ENCODE measurements around the gene MAP1B.

Gene MAP1B

GRCh38 chr5:72179028-72179815 lies 71.9 kb downstream of the MAP1B start:
- no peak overlapping the region for H3K4me3 ChIP-seq (ENCODE audit: low read length)
- no peaks in the 10 kb centered on the region for H3F3A ChIP-seq (ENCODE audit: insufficient read depth, low read length)
- H3K9ac ChIP-seq (ENCODE audit: low read length), result no peak overlapping the region
- TF ChIP-seq EZH2 (optimal IDR thresholded peaks at IDR 0.05; ENCODE audit: low read depth, low read length) (no peak), EZH2phosphoT487 (IDR thresholded peaks at IDR 0.05; ENCODE audit: low read length) (no peak), CTCF (IDR thresholded peaks at IDR 0.05; ENCODE audit: low read length) (no peak)
- no peak overlapping the region for H3K4me2 ChIP-seq (ENCODE audit: low read depth, low read length)
- H4K20me1 ChIP-seq (ENCODE audit: insufficient read depth, low read length), result no peaks in the 10 kb centered on the region
- H3K9me2 ChIP-seq (replicated peaks; ENCODE audit: insufficient read depth, low read length), result no peaks in the 10 kb centered on the region
- no peaks in the 10 kb centered on the region for H3K4me1 ChIP-seq (ENCODE audit: low read length)
- no peaks in the 10 kb centered on the region for H3K9me3 ChIP-seq (replicated peaks; ENCODE audit: insufficient read depth, low read length)
- H3K36me3 ChIP-seq (replicated peaks; ENCODE audit: insufficient read depth, low read length), result no peaks in the 10 kb centered on the region
- DNase-seq, result no peak
- no peaks in the 10 kb centered on the region for H3K79me2 ChIP-seq (ENCODE audit: low read length)
- peaks cover 85% of the 10 kb centered on the region for H3K27me3 ChIP-seq (replicated peaks; ENCODE audit: insufficient read depth, low read length)
- no peak overlapping the region for H2AFZ ChIP-seq (ENCODE audit: low read length)
- H3K27ac ChIP-seq (ENCODE audit: low read length), result no peak overlapping the region

DNA sequence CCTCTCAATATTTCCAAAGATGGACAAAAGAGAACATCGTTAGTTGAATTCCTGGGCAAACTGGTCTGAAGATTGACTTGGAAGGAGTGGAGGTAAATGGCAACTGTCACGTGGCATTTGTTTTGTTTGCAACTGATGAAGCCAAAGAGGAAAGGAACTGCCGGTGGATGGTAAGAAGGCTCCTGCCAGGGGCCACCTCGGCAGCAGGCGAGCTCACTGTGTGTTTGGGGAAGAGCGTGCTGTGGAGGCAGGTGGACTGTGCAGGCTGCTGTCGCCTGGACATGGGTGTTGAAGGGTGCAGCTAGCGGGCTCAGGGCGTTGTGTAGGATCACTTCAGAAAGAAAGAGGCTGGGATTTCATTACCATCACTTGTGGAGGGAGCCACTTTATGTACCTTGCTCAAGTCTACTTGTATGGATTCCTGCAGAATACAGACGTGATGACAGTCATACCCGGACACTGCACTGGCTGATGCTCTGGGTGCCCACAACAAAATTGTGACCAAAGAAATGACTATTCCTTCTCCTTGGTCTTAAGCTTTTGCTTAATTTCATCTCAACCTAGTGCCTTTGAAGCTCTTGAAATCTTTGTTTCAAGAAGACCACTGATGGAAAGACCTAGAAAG lies 72.7 kb downstream of the MAP1B start:
- H2AFZ ChIP-seq (ENCODE audit: low read length), result no peak overlapping the region
- no peaks in the 10 kb centered on the region for H3K79me2 ChIP-seq (ENCODE audit: low read length)
- no peaks in the 10 kb centered on the region for H3K9me2 ChIP-seq (replicated peaks; ENCODE audit: insufficient read depth, low read length)
- H3F3A ChIP-seq (ENCODE audit: insufficient read depth, low read length), result no peaks in the 10 kb centered on the region
- no peaks in the 10 kb centered on the region for H4K20me1 ChIP-seq (ENCODE audit: insufficient read depth, low read length)
- H3K4me3 ChIP-seq (ENCODE audit: low read length), result no peak overlapping the region
- no peak overlapping the region for H3K4me2 ChIP-seq (ENCODE audit: low read depth, low read length)
- no peak overlapping the region for H3K27ac ChIP-seq (ENCODE audit: low read length)
- H3K9me3 ChIP-seq (replicated peaks; ENCODE audit: insufficient read depth, low read length), result no peaks in the 10 kb centered on the region
- TF ChIP-seq EZH2 (optimal IDR thresholded peaks at IDR 0.05; ENCODE audit: low read depth, low read length) (no peak), CTCF (IDR thresholded peaks at IDR 0.05; ENCODE audit: low read length) (no peak), EZH2phosphoT487 (IDR thresholded peaks at IDR 0.05; ENCODE audit: low read length) (no peak)
- H3K27me3 ChIP-seq (replicated peaks; ENCODE audit: insufficient read depth, low read length), result peaks cover 92% of the 10 kb centered on the region
- no peaks in the 10 kb centered on the region for H3K36me3 ChIP-seq (replicated peaks; ENCODE audit: insufficient read depth, low read length)
- H3K9ac ChIP-seq (ENCODE audit: low read length), result no peak overlapping the region
- DNase-seq, result no peak
- H3K4me1 ChIP-seq (ENCODE audit: low read length), result no peaks in the 10 kb centered on the region

- Histone ChIP-seq H3K4me3 (ENCODE audit: low read length) (no peak overlapping the region), H4K20me1 (ENCODE audit: insufficient read depth, low read length) (no peaks in the 10 kb centered on the region), H3K4me1 (ENCODE audit: low read length) (no peaks in the 10 kb centered on the region), H3K27ac (ENCODE audit: low read length) (no peak overlapping the region), H2AFZ (ENCODE audit: low read length) (no peak overlapping the region), H3K4me2 (ENCODE audit: low read depth, low read length) (no peak overlapping the region), H3K27me3 (replicated peaks; ENCODE audit: insufficient read depth, low read length) (peaks cover 94% of the 10 kb centered on the region), H3K9me3 (replicated peaks; ENCODE audit: insufficient read depth, low read length) (no peaks in the 10 kb centered on the region), H3K79me2 (ENCODE audit: low read length) (no peaks in the 10 kb centered on the region), H3K36me3 (replicated peaks; ENCODE audit: insufficient read depth, low read length) (no peaks in the 10 kb centered on the region), H3F3A (ENCODE audit: insufficient read depth, low read length) (no peaks in the 10 kb centered on the region), H3K9me2 (replicated peaks; ENCODE audit: insufficient read depth, low read length) (no peaks in the 10 kb centered on the region), H3K9ac (ENCODE audit: low read length) (no peak overlapping the region)
- no peak for DNase-seq
- no peak for TF ChIP-seq EZH2phosphoT487 (IDR thresholded peaks at IDR 0.05; ENCODE audit: low read length)
- no peak for TF ChIP-seq CTCF (IDR thresholded peaks at IDR 0.05; ENCODE audit: low read length)
- no peak for TF ChIP-seq EZH2 (optimal IDR thresholded peaks at IDR 0.05; ENCODE audit: low read depth, low read length)
These were observed 73.7 kb downstream of the MAP1B start for GRCh38 chr5:72180925-72181324.

All from MM.1S (cell line).